Mucosa of descending colon (tissue), 3 donors: ENCODE results near the gene SMARCA2. TPM values are rescaled to one million over a fixed set of nuclear protein-coding genes. Genes with fewer than 3 reads are reported as not detected.

Experiments used
- ATAC-seq: fragments of 200-7000 bp; cut with Tn5 transposase; one replicate; pipeline ENCODE4 v1.9.1; 2020; ENCODE audit warnings: mild to moderate bottlenecking, moderate library complexity
- DNase-seq, 3 donors: peaks; one replicate each; pipeline ENCODE4 v3.0.0-alpha.2; 2020
- H3K36me3 ChIP-seq: fragments of 200-600 bp; one replicate; pipeline ENCODE4 v1.8.0; 2021; ENCODE audit warnings: low read depth, mild to moderate bottlenecking
- H3K4me1 ChIP-seq: fragments of 200-600 bp; one replicate; pipeline ENCODE4 v1.8.0; 2021; ENCODE audit warnings: low read depth, mild to moderate bottlenecking
- H3K4me3 ChIP-seq: fragments of 200-600 bp; one replicate; pipeline ENCODE4 v1.8.0; 2021; ENCODE audit warnings: mild to moderate bottlenecking
- H3K9me3 ChIP-seq: fragments of 200-600 bp; one replicate; pipeline ENCODE4 v1.8.0; 2021; ENCODE audit warnings: mild to moderate bottlenecking
- intact Hi-C, 2 donors: fragments of 100-400 bp; cut with DNase I in 1 of 2; cut with micrococcal nuclease in 1 of 2; formaldehyde crosslinking; loops; one replicate each; pipeline versions ENCODE4 v1.11.0 to v1.11.1; 2022; cut with DNase I, micrococcal nuclease
- total RNA-seq, 3 donors: library from RNA; stranded (reverse); fragmentation: NEBNext Ultra II Directional in 2 of 3; extraction: Animal tissue kit (Norgen Biotek cat#: 25700) in 2 of 3; gene quantifications; one replicate each; pipeline versions ENCODE4 v1.2.1 to v1.2.4, GENCODE V29; 2021 to 2023
- TF ChIP-seq, protein P1 (sequence below): fragments of 200-600 bp; IDR thresholded peaks from one replicate; pipeline ENCODE4 v1.8.0; 2022; ENCODE audit warnings: antibody characterized with exemption, mild to moderate bottlenecking
- donor health status: DM: no; HTN: no; CAD: no; lungs with moderate emphysema.
- donor health status: DM: no; HTN: no; CAD: no.
- donor health status: DM: no; HTN: yes; CAD: no.

SMARCA2 gene
- total RNA-seq, 3 donors from 2014 or later = 105 to 131 (median 117) TPM

DNA sequence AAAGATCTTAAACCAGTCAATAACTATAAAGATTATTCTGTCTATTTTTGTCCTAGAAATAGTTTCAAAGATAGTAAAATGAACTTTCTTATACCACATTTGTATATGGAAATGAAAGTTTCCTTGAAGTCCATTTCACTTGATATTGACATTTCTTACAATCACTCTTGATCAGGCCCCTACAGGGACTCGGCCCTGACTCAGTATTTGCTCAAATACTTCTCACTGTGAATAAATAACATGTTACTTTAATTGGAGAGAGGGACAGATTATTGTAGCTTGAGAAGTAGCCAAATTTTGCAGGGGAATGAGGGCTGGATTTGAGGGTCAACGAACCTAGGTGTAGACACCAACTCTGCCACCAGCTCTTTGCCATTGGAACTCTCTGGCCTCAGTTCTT is 25.6 kb upstream of the SMARCA2 start:
- TF ChIP-seq, protein P1, sequence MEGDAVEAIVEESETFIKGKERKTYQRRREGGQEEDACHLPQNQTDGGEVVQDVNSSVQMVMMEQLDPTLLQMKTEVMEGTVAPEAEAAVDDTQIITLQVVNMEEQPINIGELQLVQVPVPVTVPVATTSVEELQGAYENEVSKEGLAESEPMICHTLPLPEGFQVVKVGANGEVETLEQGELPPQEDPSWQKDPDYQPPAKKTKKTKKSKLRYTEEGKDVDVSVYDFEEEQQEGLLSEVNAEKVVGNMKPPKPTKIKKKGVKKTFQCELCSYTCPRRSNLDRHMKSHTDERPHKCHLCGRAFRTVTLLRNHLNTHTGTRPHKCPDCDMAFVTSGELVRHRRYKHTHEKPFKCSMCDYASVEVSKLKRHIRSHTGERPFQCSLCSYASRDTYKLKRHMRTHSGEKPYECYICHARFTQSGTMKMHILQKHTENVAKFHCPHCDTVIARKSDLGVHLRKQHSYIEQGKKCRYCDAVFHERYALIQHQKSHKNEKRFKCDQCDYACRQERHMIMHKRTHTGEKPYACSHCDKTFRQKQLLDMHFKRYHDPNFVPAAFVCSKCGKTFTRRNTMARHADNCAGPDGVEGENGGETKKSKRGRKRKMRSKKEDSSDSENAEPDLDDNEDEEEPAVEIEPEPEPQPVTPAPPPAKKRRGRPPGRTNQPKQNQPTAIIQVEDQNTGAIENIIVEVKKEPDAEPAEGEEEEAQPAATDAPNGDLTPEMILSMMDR = no peak
- no peak for DNase-seq
- Histone ChIP-seq H3K4me1 (no peaks in the 10 kb centered on the region), H3K36me3 (no peaks in the 10 kb centered on the region), H3K4me3 (no peak overlapping the region), H3K9me3 (no peaks in the 10 kb centered on the region)
- intact Hi-C loops = no loop called here
- ATAC-seq = no peak

DNA sequence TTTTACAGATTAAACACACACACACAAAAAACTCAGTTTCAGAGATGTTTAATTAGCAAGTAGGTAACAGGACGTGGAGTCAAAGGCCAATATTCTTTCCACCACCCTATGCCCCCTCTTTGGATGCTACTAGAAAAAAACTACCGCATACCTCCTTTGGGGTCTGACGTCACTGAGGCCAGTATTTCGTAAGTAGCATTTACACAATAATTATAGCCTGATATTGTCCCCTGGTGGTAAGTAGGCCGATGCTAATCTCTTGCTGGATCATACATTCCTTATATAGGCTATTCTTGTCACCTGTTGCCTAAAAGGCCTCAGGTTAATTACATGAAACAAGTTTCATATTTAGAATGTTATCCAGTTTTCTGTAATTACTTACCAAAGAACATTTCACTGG is 21.0 kb upstream of the SMARCA2 start:
- TF ChIP-seq, protein P1 = no peak

DNA sequence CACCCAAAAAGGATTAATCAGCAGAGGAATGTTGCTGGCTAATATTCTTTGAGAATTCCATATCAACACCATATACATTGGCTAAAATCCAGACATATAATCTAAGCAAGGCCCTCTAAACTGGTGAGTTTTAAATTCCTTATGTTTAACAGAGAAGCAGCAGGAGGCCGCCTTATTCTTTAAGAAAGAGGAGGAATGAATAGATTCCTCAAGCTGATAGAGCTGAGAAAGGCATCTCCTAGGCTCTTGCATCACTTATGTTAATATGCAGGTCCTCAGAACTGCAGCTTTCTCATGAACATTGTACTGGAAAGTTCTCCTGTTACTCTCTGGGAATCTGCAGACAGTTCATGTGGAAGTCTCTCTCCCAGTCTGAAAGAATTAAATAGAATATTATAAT is 20.1 kb upstream of the SMARCA2 start:
- TF ChIP-seq, protein P1 = no peak
- H3K36me3 ChIP-seq = no peaks in the 10 kb centered on the region
- DNase-seq (no peak), ATAC-seq (no peak)
- intact Hi-C loops = no loop called here
- no peak overlapping the region for H3K4me3 ChIP-seq
- H3K9me3 ChIP-seq = no peaks in the 10 kb centered on the region
- H3K4me1 ChIP-seq = no peaks in the 10 kb centered on the region

More for the DNA sequence above, 21.0 kb upstream of the SMARCA2 start:
- Histone ChIP-seq H3K36me3 (no peaks in the 10 kb centered on the region), H3K4me1 (no peaks in the 10 kb centered on the region), H3K9me3 (no peaks in the 10 kb centered on the region), H3K4me3 (no peak overlapping the region)
- DNase-seq = no peak
- intact Hi-C loops = no loop called here
- no peak for ATAC-seq

GRCh38 chr9:1996156-1996555 is 19.0 kb upstream of the SMARCA2 start:
- TF ChIP-seq, protein P1 = no peak
- ATAC-seq (no peak), DNase-seq (no peak)
- no peak overlapping the region for H3K4me3 ChIP-seq
- H3K36me3 ChIP-seq = no peaks in the 10 kb centered on the region
- no peaks in the 10 kb centered on the region for H3K9me3 ChIP-seq
- no peaks in the 10 kb centered on the region for H3K4me1 ChIP-seq
- intact Hi-C loops = no loop called here

DNA sequence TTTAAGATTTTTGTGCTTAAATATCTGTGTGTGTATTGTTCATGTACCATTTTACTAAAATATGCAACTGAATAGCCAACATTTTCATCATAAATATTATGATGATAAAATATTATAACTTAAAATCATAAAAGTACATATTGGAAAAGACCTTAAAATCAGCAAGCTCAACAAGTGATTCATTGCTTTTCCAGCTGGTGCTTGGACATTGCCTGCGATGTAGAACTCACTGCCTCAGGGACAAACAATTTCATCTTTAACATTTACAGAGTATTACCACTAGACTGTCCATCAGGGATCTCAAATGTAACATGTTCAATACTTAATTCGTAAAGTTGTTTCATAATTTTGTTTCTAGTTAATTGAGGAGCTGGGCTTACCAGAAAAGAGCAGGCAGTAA is 17.5 kb upstream of the SMARCA2 start:
- Histone ChIP-seq H3K4me1 (no peaks in the 10 kb centered on the region), H3K9me3 (no peaks in the 10 kb centered on the region), H3K36me3 (no peaks in the 10 kb centered on the region), H3K4me3 (no peak overlapping the region)
- TF ChIP-seq, protein P1 = no peak
- DNase-seq = no peak
- intact Hi-C loops = no loop called here
- no peak for ATAC-seq

GRCh38 chr9:1998111-1998510 is 17.0 kb upstream of the SMARCA2 start:
- Histone ChIP-seq H3K9me3 (no peaks in the 10 kb centered on the region), H3K4me3 (no peak overlapping the region), H3K4me1 (no peaks in the 10 kb centered on the region), H3K36me3 (no peaks in the 10 kb centered on the region)
- ATAC-seq = no peak
- DNase-seq = no peak
- TF ChIP-seq, protein P1 = no peak
- intact Hi-C loops = no loop called here
